Muscle layer of colon (tissue), 2 donors: ENCODE results near the gene IGSF9.

Experiments used
- H3K27ac ChIP-seq: one replicate; pipeline ENCODE4 v1.7.0; 2013; ENCODE audit warnings: low read depth, mild to moderate bottlenecking, low read length, moderate library complexity
- H3K27me3 ChIP-seq, 2 donors: one replicate each; pipeline ENCODE4 v1.7.0; 2013; ENCODE audit warnings: low read length in 2 of 2, mild to moderate bottlenecking in 2 of 2; ENCODE audit not compliant: insufficient read depth in 2 of 2, control insufficient read depth in 1 of 2
- H3K36me3 ChIP-seq: one replicate; pipeline ENCODE4 v1.7.0; 2013; ENCODE audit warnings: mild to moderate bottlenecking, low read length; ENCODE audit not compliant: insufficient read depth
- H3K4me1 ChIP-seq: one replicate; pipeline ENCODE4 v1.7.0; 2013; ENCODE audit warnings: mild to moderate bottlenecking, low read length; ENCODE audit not compliant: insufficient read depth
- H3K4me3 ChIP-seq, 2 donors: one replicate each; pipeline ENCODE4 v1.7.0; 2013; ENCODE audit warnings: low read length in 2 of 2, low read depth in 1 of 2, mild to moderate bottlenecking in 1 of 2, moderate library complexity in 1 of 2
- H3K9ac ChIP-seq: one replicate; pipeline ENCODE4 v1.7.0; 2013; ENCODE audit warnings: low read length
- H3K9me3 ChIP-seq: one replicate; pipeline ENCODE4 v1.7.0; 2013; ENCODE audit warnings: mild to moderate bottlenecking, low read length
- donor health status: abdominal sarcoma.
- donor health status: Adenocarcinoma of cecum.

The IGSF9 gene

GRCh38 chr1:159943908-159944622 is 1.3 kb downstream of the IGSF9 start:
- no peak overlapping the region for H3K9ac ChIP-seq
- no peak overlapping the region for H3K4me3 ChIP-seq
- H3K9me3 ChIP-seq: no peaks in the 10 kb centered on the region
- H3K27me3 ChIP-seq: no peaks in the 10 kb centered on the region
- no peak overlapping the region for H3K27ac ChIP-seq
- peaks cover 10% of the 10 kb centered on the region for H3K4me1 ChIP-seq
- no peaks in the 10 kb centered on the region for H3K36me3 ChIP-seq

DNA sequence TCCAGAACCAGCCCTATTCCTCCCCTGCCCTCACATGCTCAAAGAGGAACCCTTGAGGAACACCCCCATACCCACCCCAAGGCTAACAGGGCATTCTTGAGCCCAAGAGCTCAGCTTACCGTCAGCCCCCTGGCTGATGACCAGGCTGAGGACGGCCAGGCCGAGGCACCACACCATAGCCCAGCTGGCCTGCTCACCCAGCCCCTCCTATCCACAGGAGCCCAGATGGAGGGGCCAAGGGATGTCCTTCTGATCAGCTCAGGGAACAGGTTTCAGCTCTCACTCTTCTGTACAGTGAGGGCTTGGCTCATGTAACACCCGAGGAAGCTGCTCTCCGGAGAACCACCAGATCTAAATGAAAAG is 2.2 kb downstream of the IGSF9 start:
- H3K9ac ChIP-seq: no peak overlapping the region
- H3K9me3 ChIP-seq: no peaks in the 10 kb centered on the region
- H3K27me3 ChIP-seq: no peaks in the 10 kb centered on the region
- no peak overlapping the region for H3K4me3 ChIP-seq
- H3K4me1 ChIP-seq: peaks cover 7% of the 10 kb centered on the region
- no peaks in the 10 kb centered on the region for H3K36me3 ChIP-seq
- no peak overlapping the region for H3K27ac ChIP-seq

DNA sequence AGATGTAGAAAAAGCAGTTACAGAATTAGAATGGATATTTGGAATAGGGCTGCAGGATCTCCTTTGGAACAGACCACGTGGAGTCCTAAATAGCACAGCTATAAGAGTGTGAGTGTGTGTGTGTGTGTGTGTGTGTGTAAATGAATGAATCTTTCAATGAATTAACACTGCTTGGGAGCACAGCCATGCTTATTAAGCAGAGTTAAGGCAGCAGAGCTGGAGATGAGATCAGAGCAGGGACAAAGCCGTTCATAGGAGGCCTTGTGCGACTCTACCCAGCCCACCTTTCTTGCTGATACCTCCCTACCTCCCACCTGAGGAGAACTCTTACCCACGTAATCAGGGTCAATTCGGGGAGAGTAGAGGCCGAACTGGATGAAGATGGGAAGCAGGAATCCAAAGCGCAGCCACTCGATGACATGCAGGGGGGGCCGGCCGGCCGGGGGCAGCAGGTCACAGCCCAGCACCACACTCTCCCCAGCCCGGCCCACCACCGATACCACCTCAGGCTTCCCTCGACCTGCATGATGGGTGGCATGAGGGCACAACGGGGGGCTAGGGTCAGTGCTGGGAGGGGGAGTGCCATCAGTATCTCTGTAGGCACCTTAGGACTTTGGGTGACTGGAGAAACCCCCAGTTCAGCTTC is 2.7 kb downstream of the IGSF9 start:
- Histone ChIP-seq H3K36me3 (no peaks in the 10 kb centered on the region), H3K9me3 (no peaks in the 10 kb centered on the region), H3K27ac (no peak overlapping the region), H3K9ac (no peak overlapping the region), H3K4me3 (no peak overlapping the region), H3K27me3 (no peaks in the 10 kb centered on the region), H3K4me1 (peaks cover 7% of the 10 kb centered on the region)

GRCh38 chr1:159941591-159942560 is 3.5 kb downstream of the IGSF9 start:
- Histone ChIP-seq H3K4me1 (peaks cover 7% of the 10 kb centered on the region), H3K9me3 (no peaks in the 10 kb centered on the region), H3K9ac (no peak overlapping the region), H3K27me3 (peaks cover 0 to under 1% of the 10 kb centered on the region in 2 donors), H3K36me3 (no peaks in the 10 kb centered on the region), H3K27ac (no peak overlapping the region), H3K4me3 (no peak overlapping the region)

DNA sequence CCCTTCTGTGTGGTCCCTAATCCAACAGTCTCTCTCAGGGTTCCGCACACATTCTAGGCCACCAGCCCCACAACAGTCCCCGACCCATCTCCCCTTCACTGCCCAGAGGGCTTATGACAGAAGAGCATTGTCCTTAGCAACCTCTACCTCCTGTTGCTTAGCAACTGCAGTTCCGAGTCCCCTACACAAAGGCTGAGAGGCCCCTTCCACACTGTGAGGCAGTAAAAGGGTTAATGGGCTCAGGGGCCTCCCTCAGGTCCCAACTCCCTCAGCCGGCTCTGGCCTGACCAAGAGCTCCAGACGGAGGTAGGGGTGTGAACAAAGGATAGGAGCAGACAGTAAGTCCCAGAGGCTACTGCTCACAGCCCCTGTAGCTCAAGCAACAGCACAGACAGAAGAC is 4.3 kb downstream of the IGSF9 start:
- Histone ChIP-seq H3K9ac (no peak overlapping the region), H3K27me3 (peaks cover 0 to 5% of the 10 kb centered on the region in 2 donors), H3K4me3 (no peak overlapping the region), H3K36me3 (no peaks in the 10 kb centered on the region), H3K4me1 (peaks cover 7% of the 10 kb centered on the region), H3K9me3 (no peaks in the 10 kb centered on the region), H3K27ac (no peak overlapping the region)

DNA sequence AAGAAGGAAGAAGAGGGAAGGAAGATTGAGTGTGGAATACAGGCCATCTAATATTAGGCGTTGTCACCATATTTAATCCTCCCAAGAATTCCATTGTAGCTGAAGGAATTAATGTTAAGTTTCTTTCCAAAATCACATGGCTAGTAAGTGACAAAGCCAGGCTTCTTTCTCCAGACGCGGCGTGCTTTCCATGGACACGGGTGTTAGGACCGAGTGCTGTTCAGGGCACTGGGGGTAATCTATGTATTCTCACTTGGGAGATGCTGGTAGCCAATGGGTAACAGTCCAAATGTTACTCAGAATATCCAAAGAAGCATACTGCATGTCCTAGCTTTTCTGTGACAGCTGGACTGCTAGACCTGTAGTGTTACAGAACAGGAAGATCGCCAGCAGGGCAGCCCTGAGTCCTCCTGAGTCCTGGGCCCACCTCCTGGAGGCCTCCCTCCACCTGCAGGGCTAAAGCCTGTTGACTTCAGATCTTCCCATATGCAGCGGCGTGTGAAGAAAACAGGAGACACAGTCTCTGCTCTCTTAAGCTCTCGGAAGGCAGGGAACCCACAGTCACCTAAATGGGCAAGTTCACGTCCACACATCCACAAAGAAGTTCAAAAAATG is 5.3 kb downstream of the IGSF9 start:
- no peak overlapping the region for H3K27ac ChIP-seq
- peaks cover 4% of the 10 kb centered on the region for H3K4me1 ChIP-seq
- H3K4me3 ChIP-seq: no peak overlapping the region
- no peaks in the 10 kb centered on the region for H3K36me3 ChIP-seq
- no peaks in the 10 kb centered on the region for H3K9me3 ChIP-seq
- peaks cover 0 to 5% of the 10 kb centered on the region in 2 donors for H3K27me3 ChIP-seq
- no peak overlapping the region for H3K9ac ChIP-seq

DNA sequence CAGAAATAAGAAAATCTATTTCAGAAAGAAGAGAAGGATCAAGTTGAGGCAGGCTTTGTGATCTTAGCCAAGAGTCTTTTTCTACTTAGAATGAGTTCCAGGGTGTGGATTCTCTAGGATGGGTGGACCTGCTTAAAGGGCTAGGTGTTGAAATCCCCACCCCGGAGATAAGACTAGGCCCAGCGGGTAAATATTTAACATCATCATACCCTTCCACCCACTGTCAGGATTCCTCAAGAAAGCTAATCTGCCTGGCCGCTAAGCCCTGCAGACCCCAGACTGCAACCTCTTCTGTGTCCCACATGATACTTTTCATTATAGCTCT is 5.8 kb downstream of the IGSF9 start:
- H3K9me3 ChIP-seq: no peaks in the 10 kb centered on the region
- H3K4me3 ChIP-seq: no peak overlapping the region
- H3K36me3 ChIP-seq: no peaks in the 10 kb centered on the region
- H3K9ac ChIP-seq: no peak overlapping the region
- H3K27me3 ChIP-seq: peaks cover 0 to 5% of the 10 kb centered on the region in 2 donors
- no peaks in the 10 kb centered on the region for H3K4me1 ChIP-seq
- H3K27ac ChIP-seq: no peak overlapping the region

DNA sequence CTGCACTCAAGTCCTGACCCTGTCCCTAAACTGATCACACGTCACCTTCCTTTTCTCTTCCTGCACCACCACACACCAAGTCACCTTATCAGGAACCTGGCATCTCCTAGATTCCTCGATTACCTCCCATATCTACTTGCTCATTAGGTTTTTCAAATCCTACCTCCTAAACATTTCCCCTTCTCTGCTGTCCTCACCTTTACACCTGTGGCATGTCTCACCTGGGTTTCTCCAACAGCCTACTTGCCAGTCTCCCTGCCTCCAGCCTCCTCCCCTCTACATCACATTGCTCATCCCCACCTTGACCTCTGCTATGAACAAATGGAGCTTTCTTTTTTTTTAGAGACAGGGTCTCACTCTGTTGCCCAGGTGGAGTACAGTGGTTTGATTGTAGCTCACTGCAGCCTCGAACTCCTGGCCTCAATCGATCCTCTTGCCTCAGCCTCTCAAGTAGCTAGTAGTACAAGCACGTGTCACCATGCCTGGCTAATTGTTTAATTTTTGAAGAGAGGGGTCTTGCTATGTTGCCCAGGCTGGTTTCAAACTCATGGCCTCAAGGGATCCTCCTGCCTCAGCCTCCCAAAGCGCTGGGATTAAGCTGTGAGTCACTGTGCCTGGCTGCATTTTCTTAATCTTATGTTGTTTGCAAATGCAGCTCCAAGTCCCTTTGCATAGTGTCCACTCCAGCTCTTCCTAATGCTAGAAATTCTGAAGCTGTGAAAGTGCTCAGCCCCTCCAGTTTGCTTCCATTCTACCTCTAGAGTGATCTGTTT is 6.3 kb downstream of the IGSF9 start:
- Histone ChIP-seq H3K4me3 (no peak overlapping the region), H3K27me3 (peaks cover 0 to 5% of the 10 kb centered on the region in 2 donors), H3K36me3 (no peaks in the 10 kb centered on the region), H3K9ac (no peak overlapping the region), H3K4me1 (no peaks in the 10 kb centered on the region), H3K9me3 (no peaks in the 10 kb centered on the region), H3K27ac (no peak overlapping the region)

DNA sequence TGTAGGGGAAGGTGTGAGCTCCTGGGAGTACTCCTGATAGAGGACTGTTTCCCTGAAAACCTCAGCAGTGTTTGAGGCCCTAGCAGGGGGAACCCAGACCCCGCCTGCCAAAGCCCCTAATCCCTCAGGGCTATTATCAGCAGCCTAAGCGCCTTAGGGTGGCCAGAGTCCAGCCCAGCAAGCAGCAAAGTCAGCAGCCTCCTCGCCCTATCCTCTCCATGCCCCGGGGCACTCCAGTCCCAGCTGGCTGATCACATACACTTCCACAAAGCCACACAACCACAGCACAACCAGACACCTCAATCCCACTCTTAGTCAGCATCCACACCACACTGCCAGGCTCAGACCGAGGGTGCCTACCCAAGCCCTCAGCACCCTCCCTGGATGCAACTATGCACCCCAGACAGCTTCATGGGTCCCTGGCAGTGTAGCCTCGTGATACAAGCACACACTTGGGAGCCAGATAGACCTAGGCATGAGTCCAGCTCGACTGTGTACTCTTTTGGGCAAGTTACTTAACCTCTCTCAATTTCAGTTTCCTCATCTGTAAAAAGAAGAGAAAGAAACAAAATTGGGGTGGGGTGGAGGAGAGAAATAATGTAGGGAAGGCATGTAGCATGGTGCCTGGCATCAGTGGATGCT is 7.1 kb downstream of the IGSF9 start:
- Histone ChIP-seq H3K4me3 (no peak overlapping the region), H3K9ac (no peak overlapping the region), H3K27ac (no peak overlapping the region), H3K4me1 (no peaks in the 10 kb centered on the region), H3K9me3 (no peaks in the 10 kb centered on the region), H3K36me3 (no peaks in the 10 kb centered on the region), H3K27me3 (peaks cover 0 to 5% of the 10 kb centered on the region in 2 donors)

DNA sequence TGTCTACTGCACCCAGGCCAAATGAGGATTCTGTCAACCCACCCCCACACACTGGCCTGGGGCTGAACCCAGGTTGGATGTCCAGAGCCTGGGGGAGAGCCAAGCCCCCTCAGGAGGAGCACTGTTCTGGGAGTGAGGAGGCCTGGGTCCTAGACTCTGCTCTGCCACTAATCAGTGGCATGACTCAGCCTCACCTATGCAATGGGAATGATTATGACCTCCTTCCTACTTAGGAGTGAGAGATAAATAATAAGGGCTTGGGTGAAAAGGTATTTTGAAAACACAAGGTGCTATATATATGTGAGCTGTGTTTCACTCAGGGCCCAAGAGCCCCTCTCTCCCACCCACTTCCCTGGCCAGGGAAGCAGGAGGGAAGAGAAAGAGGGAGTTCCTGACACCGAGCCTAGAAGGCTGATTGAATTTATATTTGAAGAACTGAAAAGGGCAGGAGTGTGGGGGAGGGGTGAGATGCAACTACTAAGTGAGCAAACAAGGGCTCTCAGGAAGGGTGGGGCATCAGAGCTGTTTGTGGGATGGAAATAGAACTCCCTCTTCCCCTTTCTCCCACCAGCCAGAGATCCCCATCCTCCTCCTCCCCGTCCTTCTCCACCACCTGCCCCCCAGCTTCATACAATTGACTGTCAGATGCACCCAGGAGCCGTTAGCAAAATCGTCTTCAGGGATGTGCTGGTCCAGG is 8.2 kb downstream of the IGSF9 start:
- Histone ChIP-seq H3K9me3 (no peaks in the 10 kb centered on the region), H3K27ac (no peak overlapping the region), H3K4me1 (no peaks in the 10 kb centered on the region), H3K4me3 (no peak overlapping the region), H3K9ac (no peak overlapping the region), H3K36me3 (no peaks in the 10 kb centered on the region), H3K27me3 (peaks cover 0 to 5% of the 10 kb centered on the region in 2 donors)
